Pancreas (tissue), 10 donors: Measurements from ENCODE around the gene SFMBT2. TPM values are rescaled to one million over a fixed set of nuclear protein-coding genes. Genes with fewer than 3 reads are reported as not detected.
A peak's percentile ranks its signal among the peaks of the same experiment; 100 is the strongest.
"Not testable (repeated sequence)": the region's sequence is repeated elsewhere in the genome, so short reads cannot be mapped to it uniquely, and the experiment has no call there.

ENCODE experiments used
- ATAC-seq, 4 donors: fragments of 200-7000 bp; cut with Tn5 transposase; one replicate each; pipeline versions ENCODE4 v1.8.0 to v1.9.1; 2020; ENCODE audit warnings: mild to moderate bottlenecking in 4 of 4, moderate library complexity in 4 of 4
- DNase-seq, 6 donors: peaks; one replicate each; pipeline ENCODE4 v3.0.0-alpha.2; 2020
- FAIRE-seq: peaks from 2 replicates; lab custom pipeline; 2012; peaks lifted over from hg19 to GRCh38; lab: Jason Lieb, UNC
- H3K27ac ChIP-seq, 4 donors: fragments of 200-600 bp; sonication (generic); 1 replicate in 3 of 4; 2 replicates in 1 of 4; pipeline versions ENCODE4 v1.5.0 to v1.8.0; 2020
- H3K27me3 ChIP-seq, 4 donors: fragments of 200-600 bp; one replicate each; pipeline ENCODE4 v1.8.0; 2021
- H3K36me3 ChIP-seq, 3 donors: fragments of 200-600 bp; sonication (generic) in 1 of 3; one replicate each; pipeline versions ENCODE4 v1.5.0 to v1.8.0; 2020 to 2021
- H3K4me1 ChIP-seq, 3 donors: fragments of 200-600 bp; one replicate each; pipeline ENCODE4 v1.8.0; 2021
- H3K4me3 ChIP-seq, 4 donors: fragments of 200-600 bp; sonication (generic) in 2 of 4; one replicate each; pipeline versions ENCODE4 v1.5.0 to v1.8.0; 2020 to 2021
- H3K9me3 ChIP-seq, 4 donors: fragments of 200-600 bp; one replicate each; pipeline ENCODE4 v1.8.0; 2021
- CTCF ChIP-seq, 4 donors: fragments of 200-600 bp; sonication (generic) in 3 of 4; IDR thresholded peaks; one replicate each; pipeline versions ENCODE4 v1.5.0 to v1.8.0; 2021; ENCODE audit warnings: antibody characterized with exemption in 4 of 4
- WGBS, 2 donors: extraction: QIAGEN DNeasy Blood & Tissue Kit; methylation state at CpG; one replicate each; pipeline ENCODE4 v1.1.7; 2013; 5-methylcytosine and 5-hydroxymethylcytosine counted together
- intact Hi-C, 3 donors: fragments of 100-400 bp; cut with DNase I; formaldehyde crosslinking; loops; one replicate each; pipeline versions ENCODE4 v1.11.1 to v1.14.2; 2022
- polyA plus RNA-seq, 2 donors: library from polyadenylated mRNA; stranded (reverse); fragments of 200-250 nt; gene quantifications; one replicate each; pipeline ENCODE4 v1.2.3, GENCODE V29; 2013
- total RNA-seq, 6 donors: library from RNA; stranded (reverse); fragmentation: NEBNext Ultra II Directional in 4 of 6; extraction: Animal tissue kit (Norgen Biotek cat#: 25700) in 4 of 6; gene quantifications; one replicate each; pipeline versions ENCODE4 v1.2.1 to v1.2.4, GENCODE V29; 2021 to 2023
- donor health status: healthy with polysubstance abuse.
- donor health status: DM: no; HTN: no; CAD: no; lungs with moderate emphysema.
- donor health status: DM: no; HTN: no; CAD: no.
- donor health status: control.
- donor health status: control.
- donor health status: Bipolar disorder and iron deficiency.
- donor health status: DM: yes; HTN: yes; CAD: no.
- donor health status: DM: no; HTN: no; CAD: no.
- donor health status: DM: no; HTN: no; CAD: no.
- donor health status: DM: yes; HTN: yes; CAD: no.

Gene SFMBT2
- total and polyA plus RNA-seq, 8 donors: 0.65 to 9.4 (median 1.9) TPM

- Histone ChIP-seq H3K27me3 (no peaks in the 10 kb centered on the region), H3K4me3 (no peak overlapping the region), H3K4me1 (no peaks in the 10 kb centered on the region), H3K36me3 (no peaks in the 10 kb centered on the region), H3K27ac (no peak overlapping the region), H3K9me3 (no peaks in the 10 kb centered on the region)
- 69 to 74% methylated on average over 8 of the region's 8 CpGs for WGBS, 2 donors
- ATAC-seq: no peak
- no peak for FAIRE-seq
- no peak for DNase-seq
- intact Hi-C loops: no loop called here
- TF ChIP-seq CTCF (IDR thresholded peaks at IDR 0.05): no peak
Observed at GRCh38 chr10:7225133-7225532, 185.7 kb downstream of the SFMBT2 start.

GRCh38 chr10:7218968-7219367, 191.9 kb downstream of the SFMBT2 start:
- H3K4me3 ChIP-seq: no peak overlapping the region
- no peaks in the 10 kb centered on the region for H3K27me3 ChIP-seq
- intact Hi-C loops: no loop called here
- WGBS, 2 donors: 66 to 80% methylated on average over 3 of the region's 3 CpGs
- TF ChIP-seq CTCF (IDR thresholded peaks at IDR 0.05): no peak
- no peaks in the 10 kb centered on the region for H3K36me3 ChIP-seq
- DNase-seq (no peak), ATAC-seq (peak in 1 of 4 donors; percentile 32), FAIRE-seq (no peak)
- no peak overlapping the region for H3K27ac ChIP-seq
- no peaks in the 10 kb centered on the region for H3K4me1 ChIP-seq
- H3K9me3 ChIP-seq: no peaks in the 10 kb centered on the region

GRCh38 chr10:7212696-7213095, 198.1 kb downstream of the SFMBT2 start:
- H3K9me3 ChIP-seq, H3K27ac ChIP-seq, intact Hi-C loops, H3K4me1 ChIP-seq, H3K4me3 ChIP-seq, FAIRE-seq, H3K36me3 ChIP-seq, DNase-seq, ATAC-seq, H3K27me3 ChIP-seq: not testable (repeated sequence)
- 65 to 83% methylated on average over 3 of the region's 3 CpGs for WGBS, 2 donors

GRCh38 chr10:7211857-7212577, 198.8 kb downstream of the SFMBT2 start:
- intact Hi-C loops: no loop called here
- no peak for FAIRE-seq
- H3K36me3 ChIP-seq: no peaks in the 10 kb centered on the region

GRCh38 chr10:7210516-7210915, 200.3 kb downstream of the SFMBT2 start:
- Histone ChIP-seq H3K36me3 (no peaks in the 10 kb centered on the region), H3K4me1 (no peaks in the 10 kb centered on the region), H3K27ac (no peak overlapping the region), H3K27me3 (no peaks in the 10 kb centered on the region), H3K9me3 (no peaks in the 10 kb centered on the region), H3K4me3 (no peak overlapping the region)
- FAIRE-seq: no peak
- no peak for ATAC-seq
- intact Hi-C loops: no loop called here
- DNase-seq: no peak
- TF ChIP-seq CTCF (IDR thresholded peaks at IDR 0.05): no peak
- 76 to 88% methylated on average over 10 of the region's 10 CpGs for WGBS, 2 donors

More at GRCh38 chr10:7211857-7212577, 198.8 kb downstream of the SFMBT2 start:
- Histone ChIP-seq H3K27me3 (no peaks in the 10 kb centered on the region), H3K4me3 (no peak overlapping the region), H3K9me3 (no peaks in the 10 kb centered on the region), H3K4me1 (no peaks in the 10 kb centered on the region), H3K27ac (no peak overlapping the region)
- DNase-seq (no peak), ATAC-seq (no peak)
- WGBS, 2 donors: 59 to 70% methylated on average over 9 of the region's 9 CpGs
- TF ChIP-seq CTCF (IDR thresholded peaks at IDR 0.05): no peak
